Stimulated activated CD4-positive, alpha-beta T cell treated with anti-CD3 and anti-CD28 coated beads, Interleukin-4, amount 100 ng/mL, for 1 hour (primary cell): ENCODE measurements around the gene TMX2.

Experiments used
- DNase-seq: peaks from one replicate; pipeline ENCODE4 v3.0.0-alpha.2; 2020

Gene TMX2

DNA sequence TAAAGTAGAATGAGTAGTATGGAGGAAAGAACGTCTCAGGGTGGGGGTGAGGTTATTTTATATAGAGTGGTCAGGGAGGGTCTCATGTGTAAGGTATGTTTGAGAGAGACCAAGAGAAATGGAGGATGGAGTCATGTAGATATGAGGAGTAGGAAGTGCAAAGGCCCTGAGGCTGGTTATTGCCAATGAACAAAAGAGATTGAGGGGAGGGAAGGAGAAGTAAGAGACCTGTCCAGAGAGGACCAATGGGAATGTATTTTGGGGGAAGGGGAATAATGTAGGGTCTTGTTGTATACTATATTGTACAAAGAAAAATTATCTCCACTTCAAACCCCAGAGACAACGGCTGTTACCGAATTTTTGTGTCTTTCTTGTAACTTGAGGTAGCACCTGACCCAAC, 59.0 kb downstream of the TMX2 start:
- no peak for DNase-seq

GRCh38 chr11:57772562-57772961, 60.2 kb downstream of the TMX2 start:
- no peak for DNase-seq

GRCh38 chr11:57773026-57773598, 60.7 kb downstream of the TMX2 start:
- DNase-seq = no peak

DNA sequence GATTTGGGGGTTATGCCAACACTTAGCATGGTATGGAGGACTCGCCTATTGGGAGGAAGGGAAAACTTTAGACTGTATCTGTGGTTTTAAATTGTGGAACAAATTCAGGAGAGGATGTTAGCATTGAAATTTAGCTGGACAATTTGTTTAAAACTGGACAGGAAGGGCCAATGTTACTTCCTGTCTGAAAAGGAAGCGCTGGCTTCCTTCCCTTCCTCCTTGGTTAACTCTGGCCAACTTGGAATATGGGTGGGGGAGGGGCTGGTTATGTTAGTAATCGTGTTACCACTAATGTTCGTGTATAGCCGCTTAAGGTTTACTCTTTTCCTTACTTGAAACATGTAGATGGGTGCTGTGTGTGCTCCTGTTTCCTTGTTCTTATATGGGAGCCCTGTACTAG, 63.1 kb downstream of the TMX2 start:
- no peak for DNase-seq

- DNase-seq = no peak
Measured at GRCh38 chr11:57776031-57776521, 63.7 kb downstream of the TMX2 start.

- DNase-seq = no peak
Measured at GRCh38 chr11:57776577-57777210, 64.3 kb downstream of the TMX2 start.

DNA sequence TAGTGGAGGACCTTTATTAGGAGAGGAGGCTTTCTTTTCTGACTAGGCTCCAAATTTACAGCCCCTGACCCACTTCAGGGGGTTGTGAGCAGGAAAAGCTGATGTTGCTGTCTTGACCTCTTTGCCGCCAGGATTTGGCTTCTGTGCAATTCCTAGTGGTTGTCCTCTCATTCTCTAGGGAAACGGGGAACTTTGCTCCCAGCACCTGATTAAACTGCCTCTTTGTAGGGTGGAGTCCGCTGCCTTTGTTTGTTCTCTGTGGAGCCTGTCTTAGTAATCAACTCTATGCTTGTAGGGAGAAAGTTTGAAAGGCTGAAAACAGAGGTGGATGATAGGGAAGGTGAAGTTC, 65.5 kb downstream of the TMX2 start:
- DNase-seq = no peak

- DNase-seq = no peak
Measured at GRCh38 chr11:57778318-57779037, 66.1 kb downstream of the TMX2 start.

DNA sequence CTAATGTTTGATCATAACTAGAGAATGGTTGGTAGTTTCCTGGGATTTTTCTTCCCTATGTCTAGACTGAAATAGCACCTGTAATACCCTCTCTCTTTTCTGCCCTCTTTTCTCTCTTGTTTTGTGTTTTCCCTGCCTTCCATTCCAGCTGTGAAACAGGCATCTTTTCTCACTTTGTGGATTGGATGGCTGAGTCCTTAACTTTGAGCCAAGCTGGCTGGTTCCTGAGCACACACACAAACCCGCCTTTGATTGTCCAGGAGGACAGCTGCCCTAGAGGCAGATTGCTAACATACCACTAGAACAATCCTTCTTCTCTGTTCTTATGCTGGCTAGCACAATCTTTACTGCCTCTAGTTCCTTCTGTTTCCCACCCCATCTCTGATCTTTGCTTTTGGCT, 66.9 kb downstream of the TMX2 start:
- DNase-seq = no peak

DNA sequence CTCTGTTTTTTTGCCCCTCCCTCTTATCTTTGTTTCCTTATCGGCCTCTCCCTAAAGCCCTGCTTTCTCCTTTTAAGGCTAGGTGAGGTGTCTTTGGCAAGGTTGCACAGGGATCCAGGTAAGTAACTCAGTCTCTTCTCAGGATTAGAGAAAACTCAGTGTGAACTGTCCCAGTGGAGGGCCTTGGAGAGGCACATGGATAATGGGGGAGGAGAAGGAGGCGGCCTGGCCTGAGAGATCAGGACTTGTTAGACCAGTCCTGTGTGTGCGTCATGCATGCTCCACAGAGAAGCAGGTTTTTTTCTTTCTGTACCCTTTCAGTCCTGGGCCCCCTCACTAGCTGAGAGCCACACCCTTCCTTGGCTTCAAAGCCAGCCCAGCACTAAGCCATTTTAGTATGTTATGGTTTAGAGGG, 69.1 kb downstream of the TMX2 start:
- no peak for DNase-seq

DNA sequence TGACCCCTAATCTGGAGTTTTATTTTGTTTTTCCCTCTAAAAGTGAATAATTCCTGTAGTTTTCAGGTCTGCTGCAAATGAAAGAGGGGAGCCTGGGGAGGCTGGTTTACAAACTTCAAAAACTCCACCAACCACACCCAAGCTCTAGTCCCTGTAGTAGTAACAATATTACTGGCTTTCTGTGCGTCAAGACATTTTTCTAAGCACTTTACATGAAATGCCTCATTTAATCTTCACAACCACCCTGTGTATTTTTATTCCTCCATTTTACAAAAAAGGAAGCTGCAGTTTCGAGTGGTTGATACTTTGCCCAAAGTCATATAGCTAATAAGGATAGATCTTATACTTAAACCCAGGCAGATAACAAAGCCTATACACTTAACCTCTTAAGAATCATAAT, 72.7 kb downstream of the TMX2 start:
- DNase-seq = no peak

DNA sequence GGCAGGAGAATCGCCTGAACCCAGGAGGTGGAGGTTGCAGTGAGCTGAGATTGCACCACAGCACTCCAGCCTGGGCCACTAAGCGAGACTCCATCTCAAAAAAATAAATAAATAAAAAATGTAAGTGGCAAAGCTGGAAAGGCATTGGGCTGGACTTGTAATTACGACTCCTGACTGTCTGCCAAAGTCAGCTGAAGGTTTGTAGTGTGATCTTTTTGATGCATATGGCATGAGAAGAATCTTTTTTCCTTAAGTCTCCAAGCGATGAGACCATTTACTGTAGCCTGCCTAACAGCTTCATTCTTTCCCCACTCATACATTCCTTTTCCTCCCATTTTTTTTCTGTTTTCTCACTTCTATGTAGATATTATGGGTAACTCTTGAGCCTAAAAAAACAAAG, 74.0 kb downstream of the TMX2 start:
- DNase-seq = no peak

DNA sequence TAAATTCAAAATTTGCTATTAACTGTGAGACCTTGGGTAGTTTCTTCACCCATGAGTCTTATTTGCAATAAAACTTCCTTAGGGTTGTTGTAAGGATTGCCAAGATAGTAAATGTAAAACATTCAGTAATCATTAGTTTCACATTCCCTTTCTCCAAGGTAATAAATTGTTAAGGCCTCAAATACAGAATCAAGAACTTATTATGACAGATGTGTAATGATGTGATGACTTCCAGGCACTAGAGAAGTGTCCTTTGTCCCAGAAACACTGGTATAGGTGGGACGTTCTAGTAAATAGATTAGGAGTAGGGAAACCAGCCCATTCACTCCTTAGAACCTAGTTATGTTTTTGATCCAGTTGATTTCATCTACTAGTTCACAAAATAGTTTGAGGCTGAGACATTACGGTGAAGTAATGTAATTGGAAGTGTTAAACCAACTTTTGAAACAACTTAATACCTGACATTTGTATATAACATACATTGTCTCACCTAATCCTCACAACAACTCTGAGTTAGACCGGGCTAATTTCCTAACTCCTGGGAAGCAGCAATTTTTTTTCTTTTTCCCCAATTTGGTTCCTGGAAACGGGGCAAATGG, 74.7 kb downstream of the TMX2 start:
- DNase-seq = no peak

DNA sequence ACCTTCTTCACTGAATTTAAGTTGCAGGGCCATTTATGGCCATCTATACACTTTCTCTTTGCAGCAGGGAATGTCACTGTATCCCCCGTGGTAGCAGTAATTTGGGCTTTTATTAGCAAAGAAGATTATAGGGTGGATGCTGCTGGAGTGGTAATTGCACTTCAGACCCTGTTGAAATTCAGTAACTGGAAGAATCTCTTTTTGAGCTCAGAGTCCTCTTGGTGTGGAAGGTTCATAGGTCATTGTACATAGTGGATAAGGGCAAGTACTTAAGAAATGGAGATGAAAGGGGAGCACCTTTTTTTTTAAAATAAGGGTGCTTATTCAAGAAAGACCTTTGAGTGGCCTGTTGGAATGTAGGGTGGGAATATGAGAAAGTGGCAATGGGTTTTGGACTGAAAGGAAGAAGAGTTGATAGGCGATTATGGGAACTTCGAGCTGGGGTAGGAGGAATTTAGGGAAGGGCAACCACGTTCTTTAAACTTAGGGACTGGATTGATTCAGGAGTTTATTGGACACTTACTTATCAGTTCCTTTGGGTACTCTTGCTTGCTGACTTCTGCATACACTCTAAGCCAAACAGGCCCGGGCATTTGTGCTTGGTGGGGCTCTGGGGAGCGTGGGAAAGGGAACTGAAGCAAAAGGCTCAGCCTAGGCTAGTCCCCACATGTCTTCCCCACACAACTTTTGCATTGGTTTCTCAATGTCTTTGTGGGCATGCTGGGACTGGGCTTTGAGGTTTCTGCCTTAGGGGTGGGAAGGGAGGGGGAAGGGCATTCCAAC, 75.7 kb downstream of the TMX2 start:
- DNase-seq = no peak

GRCh38 chr11:57788703-57789088, 76.3 kb downstream of the TMX2 start:
- DNase-seq = no peak
